H9 (cell line): ENCODE data around the gene FRRS1. TPM values are rescaled to one million over a fixed set of nuclear protein-coding genes. Genes with fewer than 3 reads are reported as not detected.

Experiments
- DNase-seq: peaks from one replicate; pipeline ENCODE4 v3.0.0-alpha.2; 2017
- H2AFZ ChIP-seq: one replicate; pipeline ENCODE4 v1.6.1; 2013; ENCODE audit warnings: mild to moderate bottlenecking, low read length, control low read depth, moderate library complexity
- H2AK5ac ChIP-seq: 2 replicates; pipeline ENCODE4 v1.6.1; 2013; ENCODE audit warnings: low read length, control low read depth, mixed read lengths; ENCODE audit not compliant: insufficient read length
- H2BK120ac ChIP-seq: one replicate; pipeline ENCODE4 v1.6.1; 2013; ENCODE audit warnings: low read depth, mild to moderate bottlenecking, low read length, control low read depth, inconsistent platforms; ENCODE audit not compliant: poor library complexity, severe bottlenecking
- H2BK12ac ChIP-seq: 2 replicates; pipeline ENCODE4 v1.6.1; 2013; ENCODE audit warnings: low read length, control low read depth, mixed read lengths, low read depth; ENCODE audit not compliant: insufficient read length
- H2BK15ac ChIP-seq: 2 replicates; pipeline ENCODE4 v1.6.1; 2013; ENCODE audit warnings: low read depth, low read length, control low read depth
- H2BK20ac ChIP-seq: one replicate; pipeline ENCODE4 v1.6.1; 2013; ENCODE audit warnings: low read depth, mild to moderate bottlenecking, low read length, control low read depth, inconsistent platforms; ENCODE audit not compliant: poor library complexity, severe bottlenecking
- H2BK5ac ChIP-seq: 2 replicates; pipeline ENCODE4 v1.6.1; 2013; ENCODE audit warnings: low read length, control low read depth, mixed read lengths; ENCODE audit not compliant: insufficient read length
- H3K14ac ChIP-seq: 2 replicates; pipeline ENCODE4 v1.6.1; 2013; ENCODE audit warnings: low read length, control low read depth; ENCODE audit not compliant: insufficient read depth
- H3K18ac ChIP-seq: 2 replicates; pipeline ENCODE4 v1.6.1; 2013; ENCODE audit warnings: low read depth, mild to moderate bottlenecking, mixed read lengths, low read length, control low read depth; ENCODE audit not compliant: insufficient read length
- H3K23ac ChIP-seq: 2 replicates; pipeline ENCODE4 v1.6.1; 2013; ENCODE audit warnings: low read length, control low read depth, mixed read lengths, low read depth; ENCODE audit not compliant: insufficient read length
- H3K23me2 ChIP-seq: 2 replicates; pipeline ENCODE4 v1.6.1; 2013; ENCODE audit warnings: low read depth, mild to moderate bottlenecking, mixed read lengths, low read length, control low read depth; ENCODE audit not compliant: insufficient read length, poor library complexity, severe bottlenecking
- H3K27ac ChIP-seq: 2 replicates; pipeline ENCODE4 v1.5.1; 2013; ENCODE audit warnings: low read length, control low read depth, mixed read lengths, low read depth; ENCODE audit not compliant: insufficient read length
- H3K27me3 ChIP-seq: 2 replicates; pipeline ENCODE4 v1.6.1; 2013; ENCODE audit warnings: low read length, control low read depth, inconsistent platforms; ENCODE audit not compliant: insufficient read depth
- H3K4ac ChIP-seq: 2 replicates; pipeline ENCODE4 v1.6.1; 2013; ENCODE audit warnings: low read depth, mild to moderate bottlenecking, control low read depth, inconsistent platforms, low read length, moderate library complexity
- H3K4me1 ChIP-seq: 2 replicates; pipeline ENCODE4 v1.6.1; 2013; ENCODE audit warnings: low read length, control low read depth, inconsistent platforms; ENCODE audit not compliant: insufficient read depth
- H3K4me2 ChIP-seq: 2 replicates; pipeline ENCODE4 v1.6.1; 2013; ENCODE audit warnings: low read length, control low read depth, mixed read lengths; ENCODE audit not compliant: insufficient read length, insufficient read depth
- H3K56ac ChIP-seq: 2 replicates; pipeline ENCODE4 v1.6.1; 2013; ENCODE audit warnings: low read depth, mild to moderate bottlenecking, mixed read lengths, low read length, control low read depth; ENCODE audit not compliant: insufficient read length
- H3K79me1 ChIP-seq: 2 replicates; pipeline ENCODE4 v1.6.1; 2013; ENCODE audit warnings: low read depth, mild to moderate bottlenecking, moderate library complexity, low read length, control low read depth, inconsistent platforms; ENCODE audit not compliant: insufficient read depth, poor library complexity, severe bottlenecking
- H3K79me2 ChIP-seq: 2 replicates; pipeline ENCODE4 v1.6.1; 2013; ENCODE audit warnings: low read length, control low read depth, inconsistent platforms; ENCODE audit not compliant: insufficient read depth
- H3K9ac ChIP-seq: 2 replicates; pipeline ENCODE4 v1.6.1; 2013; ENCODE audit warnings: low read length, control low read depth, mixed read lengths; ENCODE audit not compliant: insufficient read length; ENCODE audit errors: extremely low read depth
- H3K9me3 ChIP-seq: one replicate; pipeline ENCODE4 v1.6.1; 2013; ENCODE audit warnings: low read depth, low read length, inconsistent platforms; ENCODE audit not compliant: control insufficient read depth
- H3T11ph ChIP-seq: one replicate; pipeline ENCODE4 v1.6.1; 2013; ENCODE audit warnings: mild to moderate bottlenecking, low read length, control low read depth, inconsistent platforms
- H4K20me1 ChIP-seq: one replicate; pipeline ENCODE4 v1.6.1; 2013; ENCODE audit not compliant: control insufficient read depth, insufficient read length, insufficient read depth
- H4K5ac ChIP-seq: 2 replicates; pipeline ENCODE4 v1.6.1; 2013; ENCODE audit warnings: low read depth, mild to moderate bottlenecking, mixed read lengths, low read length, control low read depth; ENCODE audit not compliant: insufficient read length
- H4K8ac ChIP-seq: replicated peaks from 2 replicates; pipeline ENCODE4 v1.6.1; 2013; ENCODE audit warnings: low read length, control low read depth, mixed read lengths, low read depth; ENCODE audit not compliant: insufficient read length
- H4K91ac ChIP-seq: 2 replicates; pipeline ENCODE4 v1.6.1; 2013; ENCODE audit warnings: low read depth, mild to moderate bottlenecking, moderate library complexity, mixed read lengths, low read length, control low read depth; ENCODE audit not compliant: insufficient read length
- H3K27ac Mint-ChIP-seq, 3 experiments: 2 replicates in 2 of 3; 3 replicates in 1 of 3; pipeline ENCODE4 v1.8.0; 2020 to 2021; ENCODE audit warnings: mixed read lengths in 3 of 3, mild to moderate bottlenecking in 1 of 3, moderate library complexity in 1 of 3
- H3K27me3 Mint-ChIP-seq: 2 replicates; pipeline ENCODE4 v1.8.0; 2021; ENCODE audit warnings: low read depth, mild to moderate bottlenecking, moderate library complexity, mixed read lengths
- H3K36me3 Mint-ChIP-seq, 3 experiments: 2 replicates in 2 of 3; 3 replicates in 1 of 3; pipeline ENCODE4 v1.8.0; 2020 to 2021; ENCODE audit warnings: low read depth in 3 of 3, mixed read lengths in 3 of 3; ENCODE audit not compliant: insufficient read depth in 1 of 3
- H3K4me1 Mint-ChIP-seq, 2 experiments: 2 replicates each; pipeline ENCODE4 v1.8.0; 2020; ENCODE audit warnings: mixed read lengths in 2 of 2
- H3K4me3 Mint-ChIP-seq, 2 experiments: 2 replicates in 1 of 2; 3 replicates in 1 of 2; pipeline ENCODE4 v1.8.0; 2020 to 2021; ENCODE audit warnings: mild to moderate bottlenecking in 2 of 2, mixed read lengths in 2 of 2, moderate library complexity in 1 of 2
- H3K9me3 Mint-ChIP-seq, 2 experiments: 2 replicates in 1 of 2; 3 replicates in 1 of 2; pipeline ENCODE4 v1.8.0; 2020; ENCODE audit warnings: mild to moderate bottlenecking in 2 of 2, mixed read lengths in 2 of 2, moderate library complexity in 1 of 2
- WGBS: extraction: QIAGEN DNeasy Blood & Tissue Kit; methylation state at CpG from one replicate; pipeline ENCODE4 v1.1.7; 2013; ENCODE audit warnings: missing lambda C conversion rate, low lambda C conversion rate, mixed read lengths; ENCODE audit not compliant: insufficient read length; ENCODE audit errors: extremely low coverage; 5-methylcytosine and 5-hydroxymethylcytosine counted together
- total RNA-seq: library from RNA; stranded (reverse); gene quantifications from 2 replicates; pipeline ENCODE4 v1.2.1, GENCODE V29; 2021
- TF ChIP-seq, protein P1 (sequence below): fragments of 200-600 bp; sonication (generic); conservative IDR thresholded peaks from 3 replicates; pipeline ENCODE4 v1.8.0; 2021; ENCODE audit warnings: antibody characterized with exemption, mild to moderate bottlenecking

Gene FRRS1
- total RNA-seq, 1 experiment from 2014 or later = 5.6 TPM

DNA sequence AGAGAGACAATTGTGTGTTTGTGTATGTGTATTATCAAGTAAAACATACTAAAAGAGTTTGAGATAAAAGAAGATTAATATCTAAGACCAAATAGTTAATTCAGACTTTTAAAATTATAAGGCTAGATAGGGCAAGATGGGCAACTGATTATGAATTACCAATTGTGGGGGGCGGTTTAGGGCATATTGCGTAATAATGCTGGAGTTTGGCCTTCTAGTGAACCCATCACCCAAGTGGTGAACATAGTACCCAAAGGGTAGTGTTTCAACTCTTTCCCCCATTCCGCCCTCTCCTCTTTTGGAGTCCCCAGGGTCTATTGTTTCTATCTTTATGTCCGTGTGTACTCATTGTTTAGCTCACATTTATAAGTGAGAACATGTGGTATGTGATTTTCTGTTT lies 55.4 kb downstream of the FRRS1 start:
- H3K79me1 ChIP-seq = no peaks in the 10 kb centered on the region
- TF ChIP-seq, protein P1, sequence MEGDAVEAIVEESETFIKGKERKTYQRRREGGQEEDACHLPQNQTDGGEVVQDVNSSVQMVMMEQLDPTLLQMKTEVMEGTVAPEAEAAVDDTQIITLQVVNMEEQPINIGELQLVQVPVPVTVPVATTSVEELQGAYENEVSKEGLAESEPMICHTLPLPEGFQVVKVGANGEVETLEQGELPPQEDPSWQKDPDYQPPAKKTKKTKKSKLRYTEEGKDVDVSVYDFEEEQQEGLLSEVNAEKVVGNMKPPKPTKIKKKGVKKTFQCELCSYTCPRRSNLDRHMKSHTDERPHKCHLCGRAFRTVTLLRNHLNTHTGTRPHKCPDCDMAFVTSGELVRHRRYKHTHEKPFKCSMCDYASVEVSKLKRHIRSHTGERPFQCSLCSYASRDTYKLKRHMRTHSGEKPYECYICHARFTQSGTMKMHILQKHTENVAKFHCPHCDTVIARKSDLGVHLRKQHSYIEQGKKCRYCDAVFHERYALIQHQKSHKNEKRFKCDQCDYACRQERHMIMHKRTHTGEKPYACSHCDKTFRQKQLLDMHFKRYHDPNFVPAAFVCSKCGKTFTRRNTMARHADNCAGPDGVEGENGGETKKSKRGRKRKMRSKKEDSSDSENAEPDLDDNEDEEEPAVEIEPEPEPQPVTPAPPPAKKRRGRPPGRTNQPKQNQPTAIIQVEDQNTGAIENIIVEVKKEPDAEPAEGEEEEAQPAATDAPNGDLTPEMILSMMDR = no peak
- H3K9ac ChIP-seq = no peak overlapping the region
- H3K18ac ChIP-seq = no peak overlapping the region
- Mint-ChIP-seq H3K36me3 (peaks cover 0 to 10% (median 4%) of the 10 kb centered on the region in 3 experiments; a peak in 4 of 7 replicates), H3K27me3 (no peaks in the 10 kb centered on the region), H3K9me3 (no peaks in the 10 kb centered on the region), H3K4me1 (no peaks in the 10 kb centered on the region), H3K4me3 (no peak overlapping the region), H3K27ac (no peak overlapping the region)
- WGBS = no CpG with 5 or more reads among the region's 4 CpGs
- H2AFZ ChIP-seq = no peak overlapping the region
- H4K91ac ChIP-seq = no peak overlapping the region
- H2BK120ac ChIP-seq = no peak overlapping the region
- no peaks in the 10 kb centered on the region for H3K79me2 ChIP-seq
- no peak overlapping the region for H4K5ac ChIP-seq
- H3K4ac ChIP-seq = no peak overlapping the region
- no peak overlapping the region for H3K14ac ChIP-seq
- no peak overlapping the region for H2AK5ac ChIP-seq
- no peak overlapping the region for H3K23ac ChIP-seq
- H2BK15ac ChIP-seq = no peak overlapping the region
- H3K4me1 ChIP-seq = no peaks in the 10 kb centered on the region
- no peak overlapping the region for H4K8ac ChIP-seq
- no peak overlapping the region for H3K56ac ChIP-seq
- H3K4me2 ChIP-seq = no peak overlapping the region
- no peaks in the 10 kb centered on the region for H4K20me1 ChIP-seq
- no peak overlapping the region for H2BK5ac ChIP-seq
- H3K23me2 ChIP-seq = no peaks in the 10 kb centered on the region
- H2BK20ac ChIP-seq = no peak overlapping the region
- no peak overlapping the region for H2BK12ac ChIP-seq
- no peak for DNase-seq
- no peaks in the 10 kb centered on the region for H3K27me3 ChIP-seq
- H3T11ph ChIP-seq = no peak overlapping the region
- no peaks in the 10 kb centered on the region for H3K9me3 ChIP-seq
- no peak overlapping the region for H3K27ac ChIP-seq
